Activated CD4-positive, CD25-positive, alpha-beta regulatory T cell (primary cell): Measurements from ENCODE around the gene LRRC42.

Source experiments
- DNase-seq, 4 experiments: peaks; one replicate each; lab custom pipeline; 2025; lab: John Stamatoyannopoulos, UW

LRRC42 gene, protein sequence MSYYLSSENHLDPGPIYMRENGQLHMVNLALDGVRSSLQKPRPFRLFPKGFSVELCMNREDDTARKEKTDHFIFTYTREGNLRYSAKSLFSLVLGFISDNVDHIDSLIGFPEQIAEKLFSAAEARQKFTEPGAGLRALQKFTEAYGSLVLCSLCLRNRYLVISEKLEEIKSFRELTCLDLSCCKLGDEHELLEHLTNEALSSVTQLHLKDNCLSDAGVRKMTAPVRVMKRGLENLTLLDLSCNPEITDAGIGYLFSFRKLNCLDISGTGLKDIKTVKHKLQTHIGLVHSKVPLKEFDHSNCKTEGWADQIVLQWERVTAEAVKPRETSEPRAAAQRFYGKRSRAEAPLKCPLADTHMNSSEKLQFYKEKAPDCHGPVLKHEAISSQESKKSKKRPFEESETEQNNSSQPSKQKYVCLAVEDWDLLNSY

DNA sequence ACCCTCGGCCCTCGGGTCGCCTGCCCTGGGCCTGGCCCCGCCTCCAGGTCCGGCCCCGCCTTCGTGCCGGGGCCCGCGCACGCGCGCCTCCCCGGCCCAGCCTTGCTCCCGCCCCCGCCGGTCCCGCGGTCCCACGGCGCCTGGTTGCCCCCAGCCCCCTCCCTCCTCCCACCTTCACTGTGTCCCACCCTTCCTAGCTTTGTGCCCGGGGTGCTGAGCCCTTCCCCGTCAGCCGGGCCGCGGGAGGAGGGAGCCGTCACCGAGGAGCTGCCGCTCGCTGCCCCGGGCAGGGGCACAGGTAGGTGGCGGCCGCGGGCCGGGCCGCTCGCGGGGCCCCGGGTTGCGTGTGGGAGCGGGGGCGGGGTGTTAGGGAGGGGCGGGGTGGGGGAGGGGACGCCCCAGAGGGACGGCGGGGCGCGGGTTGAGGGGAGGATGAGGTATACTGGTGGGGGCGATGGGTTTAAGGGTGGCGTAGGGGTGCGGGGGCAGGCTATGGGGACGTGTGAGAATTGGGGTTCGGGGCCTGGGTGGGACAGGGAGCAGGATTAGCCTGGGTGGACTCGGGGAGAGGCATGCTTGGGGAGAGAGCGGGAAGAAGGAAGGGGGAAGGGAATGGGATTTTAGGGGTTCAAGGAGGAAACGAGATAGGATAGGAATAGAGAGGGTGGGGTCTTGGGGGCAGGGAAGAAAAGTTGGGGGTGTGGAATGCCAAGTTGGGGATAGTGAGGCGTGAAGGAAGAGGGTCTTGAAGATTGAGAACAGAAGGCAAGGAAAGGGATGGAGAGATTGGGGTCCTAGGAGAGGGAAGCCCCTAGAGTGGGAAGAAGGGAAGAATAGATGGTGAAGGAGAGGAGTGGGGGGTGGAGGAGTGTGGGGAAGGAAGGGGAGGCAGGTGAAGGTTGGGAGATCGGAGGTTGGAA, at the start of gene LRRC42:
Gene LRRC42 (plus strand): TSS at position 99 of the 920 bp plus-strand sequence. CDS start 5,650 bp downstream, outside the sequence.
- DNase-seq = peak; percentile 60 to 88 (median 86)

DNA sequence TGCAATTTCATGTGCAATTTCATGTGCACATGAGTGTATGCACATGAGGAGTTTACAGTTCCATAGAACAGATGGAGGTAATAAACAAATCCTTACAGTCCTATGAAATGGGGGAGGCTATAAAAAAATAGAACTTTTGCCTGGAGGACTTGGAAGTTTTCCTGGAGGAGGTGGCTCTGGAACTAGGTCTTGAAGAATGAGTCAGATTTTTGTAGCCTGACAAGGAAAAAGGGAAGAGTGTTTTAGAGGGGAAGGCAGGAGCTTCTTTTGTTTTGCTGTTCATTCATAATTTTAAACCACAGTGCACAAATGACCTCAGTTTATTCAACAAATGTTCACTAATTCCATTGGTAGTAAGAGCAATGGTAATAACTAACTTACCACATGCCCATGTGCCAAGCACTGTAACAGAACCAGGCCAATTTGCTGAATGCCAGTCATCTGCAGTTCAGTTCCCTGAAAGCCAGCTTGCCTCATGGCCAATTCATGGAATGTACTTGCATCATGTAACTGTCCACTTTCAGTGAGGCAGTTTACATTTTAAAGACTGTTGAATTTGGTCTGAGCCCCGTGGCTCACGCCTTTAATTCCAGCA, 49.4 kb upstream of the LRRC42 start:
- DNase-seq = no peak

DNA sequence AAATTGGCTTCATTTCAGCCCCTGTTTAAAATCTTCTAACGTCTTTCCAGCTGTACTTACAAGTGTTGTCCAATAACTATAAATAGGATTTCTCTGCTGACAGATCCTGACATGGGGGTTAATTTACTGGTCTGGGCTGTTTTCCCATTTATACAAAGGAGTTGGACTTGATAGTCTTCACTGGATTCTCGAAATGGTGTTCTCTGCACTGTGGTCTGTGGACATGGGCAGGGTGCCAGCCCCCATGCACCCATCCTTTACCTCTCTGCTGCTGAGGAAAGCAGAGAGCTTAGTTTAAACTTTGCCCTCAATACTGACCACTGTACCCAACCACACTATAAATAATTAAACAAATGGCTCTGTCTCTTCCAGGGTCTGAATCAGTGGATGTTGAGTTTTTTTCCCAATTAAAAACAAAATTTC, 46.9 kb upstream of the LRRC42 start:
- no peak for DNase-seq

DNA sequence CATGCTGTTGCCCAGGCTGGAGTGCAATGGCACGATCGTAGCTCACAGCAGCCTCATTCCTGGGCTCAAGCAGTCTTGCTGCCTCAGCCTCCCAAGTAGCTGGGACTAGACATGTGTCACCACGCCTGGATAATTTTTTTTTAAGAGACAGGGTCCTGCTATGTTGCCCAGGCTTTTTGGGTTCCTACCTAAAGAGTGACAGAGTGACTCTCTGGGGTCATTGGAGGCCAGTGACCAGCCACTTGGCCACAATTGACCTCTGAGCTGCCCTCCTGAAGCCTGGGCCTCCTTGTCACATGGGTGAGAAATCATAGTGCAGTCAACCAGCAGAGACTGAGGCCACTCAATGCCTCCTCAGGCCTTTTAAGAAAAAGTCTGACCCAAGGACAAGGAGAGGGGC, 46.4 kb upstream of the LRRC42 start:
- DNase-seq = no peak

DNA sequence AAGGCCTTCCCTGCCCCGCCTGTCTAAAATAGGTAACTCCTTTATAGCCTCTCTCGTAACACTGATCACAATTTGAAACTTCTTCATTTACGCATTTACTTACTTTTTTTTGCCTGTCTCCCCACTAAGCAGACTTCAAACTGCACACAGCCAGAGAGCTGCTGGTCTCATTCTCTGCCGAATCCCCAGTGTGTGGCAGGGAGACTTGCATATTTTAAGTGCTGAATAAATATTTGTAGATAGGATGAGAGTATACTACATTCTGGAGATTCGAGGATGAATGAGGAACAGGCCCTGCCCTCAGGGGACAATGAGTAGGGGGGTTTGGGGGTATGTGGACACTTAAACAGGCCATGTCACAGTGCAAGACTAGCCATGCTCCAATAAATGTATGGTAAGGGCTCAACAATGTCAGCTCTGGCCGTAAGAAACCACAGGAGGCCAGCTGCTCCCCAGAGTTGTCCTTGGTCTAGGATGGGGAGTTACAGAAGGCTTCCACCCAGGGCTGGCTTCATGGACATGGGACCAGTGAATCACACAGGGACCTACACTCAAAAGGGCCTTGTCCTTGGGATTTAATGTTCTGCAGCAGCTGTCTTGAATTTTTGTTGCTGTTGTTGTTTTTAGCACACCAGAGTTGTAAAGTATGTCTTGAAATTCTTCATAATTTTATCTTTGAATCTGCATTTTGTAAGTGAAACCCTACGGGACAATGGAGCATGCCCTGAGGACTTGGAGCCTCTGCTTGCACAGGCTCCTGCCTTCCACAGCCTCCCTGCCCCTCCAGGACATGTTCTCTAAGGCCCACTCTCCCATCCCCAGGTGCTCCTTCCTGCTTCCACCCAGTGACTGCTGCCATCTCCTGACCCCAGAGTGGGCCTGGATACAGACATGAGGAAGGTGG, 43.7 kb upstream of the LRRC42 start:
- DNase-seq = no peak

DNA sequence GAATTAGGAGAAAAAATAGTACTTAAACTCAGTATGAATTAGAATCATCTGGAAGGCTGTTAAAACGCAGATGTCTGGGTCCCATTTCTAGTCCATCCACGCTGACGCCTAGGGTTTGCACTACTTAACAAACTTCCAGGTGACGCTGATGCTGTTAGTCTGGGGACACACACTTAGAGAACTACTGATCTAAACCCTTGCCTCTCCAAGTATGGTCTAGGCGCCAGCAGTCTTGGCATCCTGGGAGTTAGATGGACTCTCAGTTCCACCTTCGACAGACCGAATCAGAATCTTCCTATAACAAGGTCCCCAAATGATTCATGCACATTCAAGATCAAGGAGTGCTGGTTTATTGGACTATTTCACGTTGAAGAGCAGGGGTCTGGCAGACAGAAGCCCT, 40.6 kb upstream of the LRRC42 start:
- DNase-seq = no peak

DNA sequence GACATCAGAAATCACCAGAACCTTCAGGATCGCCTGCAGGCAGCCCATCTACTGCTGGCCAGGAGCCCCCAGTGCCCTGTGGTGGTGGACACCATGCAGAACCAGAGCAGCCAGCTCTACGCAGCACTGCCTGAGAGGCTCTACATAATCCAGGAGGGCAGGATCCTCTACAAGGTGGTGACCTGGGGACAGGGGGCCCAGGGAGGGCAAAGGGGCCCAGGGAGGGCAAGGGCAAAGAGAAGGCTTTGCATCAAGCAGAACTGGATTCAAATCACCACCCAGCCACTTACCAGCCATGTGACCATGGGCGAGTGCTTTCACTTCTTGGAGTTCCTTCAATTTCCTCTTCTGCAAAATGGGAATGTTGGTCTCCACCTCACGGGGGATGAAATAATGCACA, 40.0 kb upstream of the LRRC42 start:
- no peak for DNase-seq

DNA sequence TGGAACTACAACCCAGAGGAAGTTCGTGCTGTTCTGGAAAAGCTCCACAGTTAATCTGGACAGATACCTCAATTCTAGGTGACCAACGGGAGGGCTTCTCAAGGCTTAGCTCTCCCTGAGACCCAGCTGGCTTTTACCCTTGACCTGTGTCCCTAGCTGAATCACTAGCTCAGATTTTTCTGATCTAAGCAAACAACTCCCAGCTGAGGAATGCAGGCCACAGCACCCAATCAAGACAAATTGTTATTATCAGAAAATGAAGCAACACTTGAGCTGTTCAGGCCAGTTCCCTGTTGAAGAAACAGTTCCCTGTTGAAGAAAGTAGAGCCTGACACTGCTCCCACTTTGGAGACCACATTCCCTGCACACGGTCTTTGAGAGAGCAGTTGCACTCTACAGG, 36.2 kb upstream of the LRRC42 start:
- no peak for DNase-seq

DNA sequence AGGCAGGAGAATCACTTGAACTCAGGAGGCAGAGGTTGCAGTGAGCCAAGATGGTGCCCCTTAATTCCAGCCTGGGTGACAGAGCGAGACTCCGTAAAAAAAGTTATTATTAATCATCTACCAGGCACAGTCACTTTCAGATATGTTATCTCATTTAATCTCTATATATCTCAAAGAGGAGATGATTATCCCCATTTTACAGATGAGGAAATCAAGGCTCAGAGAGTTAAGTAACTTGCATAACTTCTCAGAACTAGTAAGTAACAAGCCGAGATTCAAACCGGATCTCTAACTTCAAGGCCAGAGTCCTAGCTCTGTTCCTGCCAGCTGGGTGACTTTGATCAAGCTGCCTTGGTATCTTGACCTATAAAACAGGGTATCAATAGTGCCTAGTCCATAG, 34.7 kb upstream of the LRRC42 start:
- DNase-seq = no peak

DNA sequence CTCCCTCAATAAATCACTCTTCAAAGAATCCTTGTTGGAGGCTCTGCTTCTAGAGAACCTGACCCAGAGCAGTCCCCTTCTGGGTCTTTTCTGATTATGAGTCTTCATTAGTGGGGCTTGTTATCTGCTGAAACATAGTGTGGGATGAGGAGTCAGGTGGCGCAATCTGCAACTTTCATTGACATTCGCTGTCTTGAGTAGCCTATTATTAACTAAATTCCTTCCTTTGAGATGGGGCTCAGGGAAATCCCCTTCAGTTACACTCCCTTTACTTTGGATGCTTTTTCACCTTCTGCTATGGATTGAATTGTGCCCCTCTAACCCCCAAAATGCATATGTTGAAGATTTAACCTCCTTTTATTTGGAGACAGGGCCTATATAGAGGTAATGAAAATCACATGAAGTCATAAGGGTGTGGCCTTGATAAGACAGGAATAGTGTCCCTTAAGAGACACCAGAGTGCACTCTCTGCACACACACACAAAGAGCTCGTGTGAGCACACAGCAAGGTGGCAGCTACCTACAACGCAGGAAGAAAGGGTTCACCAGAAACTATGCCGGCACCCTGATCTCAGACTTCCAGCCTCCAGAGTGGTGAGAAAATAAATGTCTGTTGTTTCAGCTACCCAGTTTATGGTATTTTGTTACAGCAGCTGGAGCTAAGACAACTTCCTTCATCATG, 32.7 kb upstream of the LRRC42 start:
- DNase-seq = no peak

DNA sequence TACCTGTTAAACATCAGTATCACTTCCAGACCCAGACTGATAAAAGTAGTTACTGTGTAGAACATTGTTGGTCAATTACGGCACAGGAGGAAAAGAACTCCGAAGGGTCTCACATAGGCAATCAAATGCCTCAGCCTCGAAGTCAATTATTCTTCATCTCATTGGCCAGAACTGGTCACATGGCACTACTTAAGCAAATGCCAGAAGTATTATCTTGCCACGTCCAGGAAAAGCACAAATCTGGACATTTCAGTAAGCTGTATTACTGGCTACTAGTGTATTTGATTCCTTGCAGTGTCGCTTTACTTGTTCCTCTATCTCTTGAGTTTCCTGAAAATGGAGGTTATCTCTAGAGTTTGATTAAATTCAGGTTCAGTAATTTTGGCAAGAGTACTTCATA, 27.8 kb upstream of the LRRC42 start:
- no peak for DNase-seq

DNA sequence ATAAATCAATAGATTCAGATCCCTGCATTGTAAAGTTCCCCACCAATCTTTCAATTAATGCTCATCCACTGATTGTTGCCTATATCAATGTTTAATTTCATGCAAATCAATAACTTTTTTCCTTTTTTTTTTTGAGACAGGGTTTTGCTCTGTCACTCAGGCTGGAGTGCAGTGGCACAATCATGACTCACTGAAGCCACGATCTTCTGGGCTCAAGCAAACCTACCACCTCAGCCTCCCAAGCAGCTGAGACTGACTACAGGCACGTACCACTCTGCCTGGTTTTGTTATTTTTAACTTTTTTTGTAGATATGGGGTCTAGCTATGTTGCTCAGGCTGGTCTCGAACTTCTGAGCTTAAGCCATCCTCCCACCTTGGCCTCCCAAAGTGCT, 26.5 kb upstream of the LRRC42 start:
- DNase-seq = no peak

DNA sequence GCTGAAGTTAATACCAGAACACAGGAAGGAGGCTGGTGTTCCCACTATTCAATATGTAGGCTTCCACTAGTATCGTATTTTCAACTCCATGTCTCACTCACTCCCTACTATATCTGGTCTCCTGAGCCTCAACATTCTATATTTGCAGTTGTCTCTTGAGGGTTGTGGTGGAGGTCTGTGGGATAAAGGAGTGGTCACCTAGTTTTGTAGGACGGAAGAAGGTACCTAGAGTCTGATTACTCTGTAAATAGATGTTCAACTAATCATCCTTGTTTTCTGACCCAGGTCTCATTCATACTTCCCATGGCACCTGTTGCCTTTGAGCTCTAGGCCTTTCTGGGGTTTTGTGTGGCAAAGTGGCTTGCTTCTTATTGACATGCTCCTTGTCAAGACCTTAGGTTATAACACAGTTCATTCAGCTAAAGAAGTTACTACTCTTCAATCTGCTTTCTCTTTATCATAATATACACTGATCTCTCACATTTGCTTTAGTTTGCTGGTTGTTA, 18.7 kb upstream of the LRRC42 start:
- DNase-seq = no peak

DNA sequence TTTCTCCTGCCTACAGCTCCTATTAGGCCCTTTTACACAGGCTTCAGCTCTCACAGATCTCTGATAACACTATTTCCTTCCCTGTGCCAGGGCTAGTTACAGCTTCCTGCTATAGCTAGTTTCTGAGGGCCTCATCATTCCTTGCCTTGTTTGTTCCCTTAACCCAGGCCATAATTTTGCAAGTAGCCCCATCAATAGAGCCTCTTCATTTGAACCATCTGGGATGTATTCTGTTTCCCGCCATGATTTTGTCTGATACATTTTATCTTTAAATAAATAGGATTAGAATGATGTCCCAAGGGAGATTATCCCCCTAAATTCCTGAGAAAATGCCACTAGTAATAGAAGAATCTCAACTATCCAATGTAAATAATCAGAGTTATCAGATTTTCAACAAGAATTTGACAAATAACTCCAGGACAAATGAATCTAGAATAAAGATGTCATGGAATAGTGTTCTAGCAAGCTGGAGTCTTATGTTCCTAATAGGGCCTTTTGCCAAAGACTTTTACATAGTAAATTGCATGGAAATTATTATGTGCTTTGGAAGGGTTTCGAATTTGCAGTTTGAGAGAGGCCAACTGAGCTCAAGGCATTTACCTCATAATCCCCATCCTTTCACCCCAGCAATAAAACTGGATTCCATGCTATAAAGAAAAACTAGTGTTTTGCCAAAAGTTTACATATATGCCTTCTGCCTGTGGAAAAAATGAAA, 16.7 kb upstream of the LRRC42 start:
- no peak for DNase-seq

DNA sequence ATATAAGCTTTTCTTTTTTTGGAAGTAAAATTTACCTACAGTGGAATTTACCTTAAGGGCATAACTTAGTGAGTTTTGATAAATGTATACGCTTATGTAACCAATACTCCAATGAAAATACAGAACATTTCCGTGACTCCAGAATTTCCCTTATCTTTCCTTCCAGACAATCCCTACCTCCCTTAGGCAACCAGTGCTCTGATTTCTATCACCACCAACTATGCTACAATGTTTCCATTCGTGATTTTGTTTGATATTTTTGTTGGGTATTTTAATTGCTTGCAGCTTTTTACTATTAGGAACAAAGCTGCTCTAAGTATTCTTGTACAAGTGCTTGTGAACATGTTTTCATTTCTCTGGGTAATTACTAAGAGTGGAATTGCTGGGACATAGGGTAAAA, 15.2 kb upstream of the LRRC42 start:
- no peak for DNase-seq

DNA sequence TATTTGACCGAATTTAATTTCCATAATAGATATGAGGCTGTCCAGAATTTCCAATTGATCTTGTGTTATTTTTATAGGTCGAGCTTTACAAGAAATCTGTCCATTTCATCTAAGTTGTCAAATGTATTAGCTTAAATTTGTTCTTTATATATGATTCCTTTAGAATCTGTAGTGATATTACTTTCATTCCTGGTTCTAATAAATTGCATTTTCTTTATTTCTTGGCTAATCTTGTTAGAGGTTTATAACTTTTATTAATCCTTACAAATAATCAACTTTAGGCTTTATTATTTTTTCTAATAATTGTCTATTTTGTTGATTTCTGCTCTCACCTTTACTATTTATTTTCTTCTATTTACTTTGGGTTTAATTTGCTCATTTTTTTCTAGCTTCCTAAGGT, 14.6 kb upstream of the LRRC42 start:
- no peak for DNase-seq

DNA sequence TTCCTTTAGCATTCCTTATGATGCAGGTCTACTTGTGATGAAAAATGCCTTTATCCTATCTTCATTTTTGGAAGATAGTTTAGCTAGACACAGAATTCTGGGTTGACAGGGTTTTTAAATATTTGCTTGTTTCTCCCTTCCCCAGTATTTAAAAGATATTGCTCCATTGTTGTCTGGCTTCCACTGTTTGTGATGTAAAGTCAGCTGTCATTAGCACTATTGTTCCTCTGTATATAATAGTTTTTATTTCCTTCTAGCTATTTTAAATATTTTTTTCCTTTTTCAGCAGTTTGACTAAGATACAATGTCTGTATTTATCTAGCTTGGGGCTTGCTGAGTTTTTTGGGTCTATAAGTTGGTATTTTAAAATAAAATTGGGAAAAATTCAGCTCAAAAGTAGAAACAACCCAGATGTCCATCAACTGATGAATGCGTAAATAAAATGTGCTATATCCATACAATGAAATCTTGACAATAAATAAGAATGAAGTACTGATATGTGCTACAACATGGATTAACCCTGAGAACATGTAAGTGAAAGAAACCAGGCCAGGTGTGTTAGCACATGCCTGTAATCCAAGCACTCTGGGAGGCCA, 11.9 kb upstream of the LRRC42 start:
- DNase-seq = no peak

DNA sequence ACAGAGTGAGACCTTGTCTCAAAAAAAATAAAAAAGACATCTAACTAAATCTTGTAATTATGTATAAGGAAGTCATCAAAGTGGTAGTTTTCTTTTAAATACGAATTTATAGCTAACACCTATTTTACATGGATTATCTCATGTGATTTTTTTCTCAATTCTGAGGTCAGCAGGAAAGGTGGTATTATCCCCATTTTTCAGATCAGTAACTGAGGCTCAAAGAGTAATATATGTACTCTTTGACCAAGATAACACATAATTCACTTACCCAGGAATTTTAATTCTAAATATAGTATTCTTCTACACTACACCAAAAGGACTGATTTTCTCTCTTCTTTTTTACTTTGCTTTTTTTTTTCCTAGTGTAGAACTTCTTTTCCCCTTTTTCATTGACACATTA, 9.7 kb upstream of the LRRC42 start:
- DNase-seq = no peak

DNA sequence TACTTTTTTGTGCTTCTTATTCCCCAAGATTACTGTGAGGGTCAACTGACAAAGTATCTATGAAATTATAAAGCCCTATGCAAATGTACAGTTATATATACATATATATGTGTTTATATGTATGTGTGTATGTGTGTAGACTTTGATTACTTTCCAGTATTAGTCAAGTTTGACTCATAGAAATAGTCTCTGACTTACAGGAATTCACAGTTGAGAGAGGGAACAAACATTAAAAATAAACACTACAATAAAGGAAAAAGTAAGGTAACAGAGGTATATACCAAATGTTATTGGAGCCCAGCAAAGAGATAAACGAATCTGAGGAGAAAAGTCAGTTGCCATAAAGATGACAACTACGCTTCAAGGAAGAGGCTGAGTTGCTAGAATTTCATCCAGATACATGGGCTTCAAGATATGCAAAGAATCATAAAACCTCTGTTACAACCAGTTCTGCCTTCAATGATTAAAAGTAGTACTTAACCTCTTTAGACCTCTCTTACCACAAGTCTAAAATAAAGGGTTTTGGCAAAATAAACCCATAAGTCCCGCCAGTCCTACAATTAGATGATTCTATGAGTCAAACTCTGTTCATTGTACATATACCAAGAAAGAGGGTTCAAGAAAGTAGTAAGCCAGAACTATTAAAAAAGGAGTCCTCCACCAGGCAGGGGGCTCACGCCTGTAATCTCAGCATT, 7.9 kb upstream of the LRRC42 start:
- no peak for DNase-seq
